MM.1S (cell line): ENCODE results near the gene FOXO1.

Experiments used
- DNase-seq: peaks from one replicate; pipeline ENCODE4 v3.0.0-alpha.2; 2015
- H2AFZ ChIP-seq: fragments of 300-600 bp; sonication (generic); 2 replicates; pipeline ENCODE4 v1.6.0; 2016; ENCODE audit warnings: antibody characterized with exemption, low read length
- H3F3A ChIP-seq: fragments of 300-600 bp; sonication (generic); 2 replicates; pipeline ENCODE4 v1.6.1; 2016; ENCODE audit warnings: mild to moderate bottlenecking, antibody characterized with exemption, low read length, moderate library complexity, mixed read lengths; ENCODE audit not compliant: insufficient read depth
- H3K27ac ChIP-seq: fragments of 300-600 bp; sonication (generic); 2 replicates; pipeline ENCODE4 v1.5.1; 2016; ENCODE audit warnings: mild to moderate bottlenecking, low read length
- H3K27me3 ChIP-seq: fragments of 300-600 bp; sonication (generic); replicated peaks from 2 replicates; pipeline ENCODE4 v1.6.0; 2016; ENCODE audit warnings: low read length; ENCODE audit not compliant: insufficient read depth
- H3K36me3 ChIP-seq: fragments of 300-600 bp; sonication (generic); replicated peaks from 2 replicates; pipeline ENCODE4 v1.6.1; 2016; ENCODE audit warnings: mild to moderate bottlenecking, low read length, mixed read lengths; ENCODE audit not compliant: insufficient read depth
- H3K4me1 ChIP-seq: fragments of 300-600 bp; sonication (generic); 2 replicates; pipeline ENCODE4 v1.6.1; 2016; ENCODE audit warnings: low read length, mixed read lengths
- H3K4me2 ChIP-seq: fragments of 300-600 bp; sonication (generic); 2 replicates; pipeline ENCODE4 v1.6.0; 2016; ENCODE audit warnings: low read depth, low read length
- H3K4me3 ChIP-seq: fragments of 300-600 bp; sonication (generic); 2 replicates; pipeline ENCODE4 v1.5.1; 2016; ENCODE audit warnings: low read length, mixed read lengths
- H3K79me2 ChIP-seq: fragments of 300-600 bp; sonication (generic); 2 replicates; pipeline ENCODE4 v1.6.1; 2016; ENCODE audit warnings: mixed run types, low read length, mixed read lengths
- H3K9ac ChIP-seq: fragments of 300-600 bp; sonication (generic); 2 replicates; pipeline ENCODE4 v1.6.1; 2016; ENCODE audit warnings: low read length, mixed read lengths
- H3K9me2 ChIP-seq: fragments of 300-600 bp; sonication (generic); replicated peaks from 2 replicates; pipeline ENCODE4 v1.6.1; 2016; ENCODE audit warnings: mild to moderate bottlenecking, low read length, mixed read lengths; ENCODE audit not compliant: insufficient read depth
- H3K9me3 ChIP-seq: fragments of 300-600 bp; sonication (generic); replicated peaks from 2 replicates; pipeline ENCODE4 v1.6.1; 2016; ENCODE audit warnings: mild to moderate bottlenecking, low read length, mixed read lengths; ENCODE audit not compliant: insufficient read depth
- H4K20me1 ChIP-seq: fragments of 300-600 bp; sonication (generic); 2 replicates; pipeline ENCODE4 v1.6.1; 2016; ENCODE audit warnings: mild to moderate bottlenecking, low read length, moderate library complexity, mixed read lengths; ENCODE audit not compliant: insufficient read depth
- EZH2 ChIP-seq: fragments of 300-600 bp; sonication (generic); optimal IDR thresholded peaks from 2 replicates; pipeline ENCODE3; 2017; ENCODE audit warnings: low read depth, mild to moderate bottlenecking, antibody characterized with exemption, low read length, mixed read lengths
- EZH2phosphoT487 ChIP-seq: fragments of 300-600 bp; sonication (generic); IDR thresholded peaks from 2 replicates; pipeline ENCODE4 v1.6.1; 2018; ENCODE audit warnings: antibody characterized with exemption, low read length
- TF ChIP-seq, protein P1 (sequence below): fragments of 300-600 bp; sonication (generic); IDR thresholded peaks from 2 replicates; pipeline ENCODE4 v1.5.1; 2016; ENCODE audit warnings: antibody characterized with exemption, low read length, mixed read lengths

The FOXO1 gene

DNA sequence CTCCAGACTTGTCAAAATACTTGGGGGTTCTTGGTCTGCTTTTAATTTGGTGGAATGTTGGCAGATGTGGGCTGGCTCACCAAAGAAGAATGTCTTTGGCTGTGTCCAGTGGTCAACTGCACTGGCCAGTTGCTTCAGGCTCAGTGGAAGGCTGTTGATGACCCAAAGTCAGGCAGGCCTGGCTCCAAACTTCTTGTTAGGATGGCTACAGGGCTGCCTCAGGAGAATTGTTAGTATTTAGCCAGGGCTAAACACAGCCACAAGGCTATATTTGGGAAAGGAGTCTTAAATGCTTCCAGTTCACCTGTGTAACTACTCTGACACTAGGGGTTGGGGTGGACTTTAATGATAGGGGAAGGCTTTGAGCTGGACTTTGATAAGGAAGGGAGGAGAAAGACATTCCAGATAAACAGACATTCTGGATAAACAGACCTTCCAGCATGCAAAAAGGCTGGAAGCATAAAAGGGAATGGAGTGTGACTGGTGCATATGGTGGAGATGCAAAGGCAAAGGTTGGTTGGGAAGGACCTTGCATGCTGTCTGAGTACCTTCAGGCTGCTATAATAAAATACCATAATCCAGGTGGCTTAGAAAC, 116.8 kb downstream of the FOXO1 start:
- no peaks in the 10 kb centered on the region for H3K4me1 ChIP-seq

DNA sequence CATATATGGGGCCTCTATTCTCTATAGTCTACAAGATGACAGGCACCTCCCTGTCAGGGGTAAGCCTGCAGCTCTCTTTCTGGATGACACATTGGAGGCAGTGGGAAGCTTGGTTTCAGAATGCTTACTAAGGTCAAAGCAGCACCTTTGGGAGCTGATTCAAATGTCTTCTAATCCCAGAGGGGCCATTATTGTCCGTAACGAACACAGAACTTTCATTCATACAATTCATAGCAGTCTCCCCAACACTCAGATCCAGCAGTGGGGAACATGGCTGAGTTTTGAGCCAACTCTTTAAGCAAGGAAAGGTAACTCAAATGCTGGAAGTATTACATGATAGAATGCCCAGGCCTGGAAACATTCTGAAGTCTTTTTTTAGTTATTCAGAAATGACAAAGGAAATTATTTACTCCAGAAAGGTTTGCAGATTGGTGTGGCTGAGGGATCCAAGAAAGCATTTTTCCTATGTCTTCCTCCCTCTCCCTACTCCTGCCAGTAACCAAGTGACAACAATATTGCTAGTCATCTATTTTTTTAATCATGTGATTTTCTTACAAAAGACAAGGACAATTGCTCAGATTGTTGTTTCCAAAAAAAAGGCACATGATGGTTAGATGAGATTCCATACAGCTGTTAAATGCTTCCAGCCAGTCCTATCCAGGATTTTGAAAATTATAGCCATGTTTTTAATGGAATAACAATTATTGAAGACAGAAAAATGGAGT, 118.7 kb downstream of the FOXO1 start:
- Histone ChIP-seq H3K4me3 (no peak overlapping the region), H3K79me2 (no peaks in the 10 kb centered on the region), H3K9me3 (no peaks in the 10 kb centered on the region), H3K4me2 (no peak overlapping the region), H4K20me1 (no peaks in the 10 kb centered on the region), H2AFZ (no peak overlapping the region), H3K27me3 (no peaks in the 10 kb centered on the region), H3K9me2 (no peaks in the 10 kb centered on the region), H3K27ac (no peak overlapping the region), H3K36me3 (no peaks in the 10 kb centered on the region), H3K4me1 (no peaks in the 10 kb centered on the region), H3K9ac (no peak overlapping the region), H3F3A (no peaks in the 10 kb centered on the region)
- DNase-seq = no peak
- TF ChIP-seq EZH2phosphoT487 (no peak), EZH2 (no peak)
- TF ChIP-seq, protein P1, sequence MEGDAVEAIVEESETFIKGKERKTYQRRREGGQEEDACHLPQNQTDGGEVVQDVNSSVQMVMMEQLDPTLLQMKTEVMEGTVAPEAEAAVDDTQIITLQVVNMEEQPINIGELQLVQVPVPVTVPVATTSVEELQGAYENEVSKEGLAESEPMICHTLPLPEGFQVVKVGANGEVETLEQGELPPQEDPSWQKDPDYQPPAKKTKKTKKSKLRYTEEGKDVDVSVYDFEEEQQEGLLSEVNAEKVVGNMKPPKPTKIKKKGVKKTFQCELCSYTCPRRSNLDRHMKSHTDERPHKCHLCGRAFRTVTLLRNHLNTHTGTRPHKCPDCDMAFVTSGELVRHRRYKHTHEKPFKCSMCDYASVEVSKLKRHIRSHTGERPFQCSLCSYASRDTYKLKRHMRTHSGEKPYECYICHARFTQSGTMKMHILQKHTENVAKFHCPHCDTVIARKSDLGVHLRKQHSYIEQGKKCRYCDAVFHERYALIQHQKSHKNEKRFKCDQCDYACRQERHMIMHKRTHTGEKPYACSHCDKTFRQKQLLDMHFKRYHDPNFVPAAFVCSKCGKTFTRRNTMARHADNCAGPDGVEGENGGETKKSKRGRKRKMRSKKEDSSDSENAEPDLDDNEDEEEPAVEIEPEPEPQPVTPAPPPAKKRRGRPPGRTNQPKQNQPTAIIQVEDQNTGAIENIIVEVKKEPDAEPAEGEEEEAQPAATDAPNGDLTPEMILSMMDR = no peak

More for the DNA sequence above, 116.8 kb downstream of the FOXO1 start:
- no peaks in the 10 kb centered on the region for H3K9me2 ChIP-seq
- no peak overlapping the region for H3K27ac ChIP-seq
- H4K20me1 ChIP-seq = no peaks in the 10 kb centered on the region
- no peak overlapping the region for H3K4me3 ChIP-seq
- no peaks in the 10 kb centered on the region for H3K79me2 ChIP-seq
- H3K4me2 ChIP-seq = no peak overlapping the region
- H2AFZ ChIP-seq = no peak overlapping the region
- TF ChIP-seq, protein P1 = no peak
- no peak for TF ChIP-seq EZH2
- no peaks in the 10 kb centered on the region for H3K9me3 ChIP-seq
- no peak for DNase-seq
- H3F3A ChIP-seq = no peaks in the 10 kb centered on the region
- no peaks in the 10 kb centered on the region for H3K27me3 ChIP-seq
- H3K9ac ChIP-seq = no peak overlapping the region
- no peaks in the 10 kb centered on the region for H3K36me3 ChIP-seq

DNA sequence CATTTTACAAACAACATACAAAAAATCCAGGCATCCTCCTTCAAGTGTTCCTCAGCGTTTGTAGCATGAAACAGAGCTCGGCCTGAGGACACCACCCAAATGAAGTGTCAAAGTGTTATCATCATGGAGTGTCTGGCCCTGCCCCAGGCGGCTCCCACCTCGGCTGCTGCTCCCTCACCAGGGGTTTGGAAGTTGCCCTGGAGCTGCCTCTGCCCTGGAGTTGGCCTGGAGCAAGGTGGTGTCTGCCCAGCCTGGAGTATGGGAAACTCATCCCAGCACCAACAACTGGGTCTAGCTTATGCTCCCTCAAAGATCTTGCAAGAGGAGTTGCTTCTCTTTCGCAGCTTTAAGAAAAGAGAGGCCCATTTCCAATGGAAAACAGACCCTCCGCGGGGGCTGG, 120.4 kb downstream of the FOXO1 start:
- H3K4me3 ChIP-seq = no peak overlapping the region
- no peaks in the 10 kb centered on the region for H4K20me1 ChIP-seq
- no peak overlapping the region for H2AFZ ChIP-seq
- TF ChIP-seq EZH2phosphoT487 (no peak), EZH2 (no peak)
- TF ChIP-seq, protein P1 = no peak
- no peaks in the 10 kb centered on the region for H3K36me3 ChIP-seq
- no peaks in the 10 kb centered on the region for H3K4me1 ChIP-seq
- H3K9me2 ChIP-seq = no peaks in the 10 kb centered on the region
- H3K9ac ChIP-seq = no peak overlapping the region
- no peak for DNase-seq
- no peaks in the 10 kb centered on the region for H3K9me3 ChIP-seq
- H3K4me2 ChIP-seq = no peak overlapping the region
- H3K79me2 ChIP-seq = no peaks in the 10 kb centered on the region
- no peaks in the 10 kb centered on the region for H3K27me3 ChIP-seq
- no peaks in the 10 kb centered on the region for H3F3A ChIP-seq
- no peak overlapping the region for H3K27ac ChIP-seq
